A673 (cell line): Measurements from ENCODE around the gene SRSF9.

Experiments
- CTCF ChIP-seq: fragments of 300-800, 200-600 bp; sonication (generic); conservative IDR thresholded peaks from 2 replicates; pipeline ENCODE4 v1.5.1; 2017; ENCODE audit warnings: low read depth, mild to moderate bottlenecking, antibody characterized with exemption, low read length, moderate library complexity, mixed read lengths
- EZH2 ChIP-seq: fragments of 200-600 bp; sonication (generic); IDR thresholded peaks from 2 replicates; pipeline ENCODE4 v1.6.1; 2017; ENCODE audit warnings: borderline replicate concordance, low read depth, mild to moderate bottlenecking, mixed read lengths, antibody characterized with exemption, low read length; ENCODE audit not compliant: poor library complexity, severe bottlenecking

GRCh38 chr12:120470150-120470784 lies 719 bp upstream of the SRSF9 start:
- TF ChIP-seq CTCF: no peak
- TF ChIP-seq EZH2: no peak
